AG04449 (cell line): ENCODE results near the gene PIEZO2.
A peak's percentile ranks its signal among the peaks of the same experiment; 100 is the strongest.

Experiments
- CTCF ChIA-PET: fragments of 350-600 bp; formaldehyde crosslinking; extraction: SDS; loops from one replicate; lab custom pipeline; 2021; ENCODE audit warnings: antibody characterized with exemption; lab: Yijun Ruan, JAX
- POLR2A ChIA-PET: fragments of 400-600, 350-600 bp; formaldehyde crosslinking; extraction: SDS; loops from one replicate; lab custom pipeline; 2020; ENCODE audit warnings: antibody characterized with exemption, inconsistent platforms; lab: Yijun Ruan, JAX
- DNase-seq: peaks from one replicate; pipeline ENCODE4 v3.0.0-alpha.2; 2010; ENCODE audit warnings: low read depth, low spot score
- H3K4me3 ChIP-seq: 2 replicates; pipeline ENCODE4 v1.5.1; 2011; ENCODE audit warnings: low read depth, mild to moderate bottlenecking, control low read depth, low read length
- TF ChIP-seq, protein P1 (sequence below): IDR thresholded peaks from one replicate; pipeline ENCODE4 v1.5.1; 2011; ENCODE audit warnings: mild to moderate bottlenecking, moderate library complexity, low read length, control low read depth, inconsistent platforms; ENCODE audit not compliant: insufficient read depth; ENCODE audit errors: missing control alignments

Gene PIEZO2

DNA sequence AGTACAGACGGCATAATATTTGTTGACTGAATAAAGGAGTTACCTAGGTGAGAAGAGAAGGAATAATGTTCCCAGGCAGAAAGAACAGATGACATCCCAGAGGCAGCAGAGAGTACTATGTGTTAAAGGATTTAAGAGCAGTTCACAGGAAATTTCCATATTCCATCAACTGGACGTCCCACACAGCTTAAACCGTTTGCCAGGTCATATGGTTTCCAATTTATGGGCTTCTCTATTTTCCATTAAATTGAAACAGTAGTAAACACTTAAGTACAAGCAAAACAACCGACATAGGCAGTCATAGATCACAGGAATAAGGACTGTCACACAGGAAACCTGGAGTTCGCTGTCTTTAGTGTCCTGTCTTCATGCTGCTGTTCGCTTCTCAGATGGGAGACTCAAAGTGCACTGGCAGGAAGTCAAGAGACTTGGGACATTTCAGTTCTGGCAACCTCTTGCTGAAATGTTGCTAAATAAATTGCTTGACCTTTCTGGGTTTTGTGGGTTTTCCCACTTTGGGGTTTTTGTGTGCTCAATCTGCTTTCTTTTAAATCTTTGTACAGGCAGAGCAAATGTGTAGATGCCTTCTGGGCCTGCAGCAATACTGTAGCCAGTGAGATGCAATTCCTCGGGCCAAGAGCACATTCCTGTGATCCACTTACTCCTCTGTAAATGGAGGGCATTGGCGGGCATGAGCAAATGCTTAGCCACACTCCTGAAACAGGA is 5.8 kb upstream of the PIEZO2 start:
- no peak for DNase-seq

DNA sequence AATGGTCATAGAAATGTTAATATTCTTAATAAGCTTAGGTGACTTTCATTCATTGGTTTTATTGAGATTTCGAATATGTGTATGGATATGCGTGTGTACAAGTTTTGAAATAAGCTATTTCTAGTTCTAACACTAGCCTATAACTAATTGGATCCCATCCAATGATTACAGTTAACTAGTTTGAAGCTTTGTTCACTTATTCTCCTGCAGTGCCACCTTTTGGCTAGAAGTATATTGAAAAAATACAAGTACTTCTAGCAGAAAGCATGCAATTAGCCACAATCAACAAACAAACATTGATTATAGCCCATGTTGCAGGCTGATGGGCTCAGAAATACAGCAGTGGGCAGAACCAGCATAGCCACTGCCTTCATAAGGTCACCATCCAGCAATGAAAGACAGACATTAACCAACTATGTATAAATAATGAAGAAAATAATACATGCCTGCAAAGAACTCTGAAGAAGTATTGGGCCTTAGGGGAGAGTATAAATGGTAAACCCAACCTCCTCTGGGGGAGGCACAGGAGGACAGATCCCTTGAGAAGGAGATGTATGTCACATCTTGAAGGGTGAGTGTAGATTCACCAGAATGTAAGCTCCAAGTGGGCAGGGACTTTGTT is 5.1 kb upstream of the PIEZO2 start:
- no peak overlapping the region for H3K4me3 ChIP-seq
- ChIA-PET CTCF (interaction anchor here (0.6 to 7.3 kb wide), 38 partner anchors 8 to 1184 kb away, joined by 3 to 104 read pairs (median 4); no protein-coding TSS in a partner anchor), POLR2A (no interaction called here)
- TF ChIP-seq, protein P1, sequence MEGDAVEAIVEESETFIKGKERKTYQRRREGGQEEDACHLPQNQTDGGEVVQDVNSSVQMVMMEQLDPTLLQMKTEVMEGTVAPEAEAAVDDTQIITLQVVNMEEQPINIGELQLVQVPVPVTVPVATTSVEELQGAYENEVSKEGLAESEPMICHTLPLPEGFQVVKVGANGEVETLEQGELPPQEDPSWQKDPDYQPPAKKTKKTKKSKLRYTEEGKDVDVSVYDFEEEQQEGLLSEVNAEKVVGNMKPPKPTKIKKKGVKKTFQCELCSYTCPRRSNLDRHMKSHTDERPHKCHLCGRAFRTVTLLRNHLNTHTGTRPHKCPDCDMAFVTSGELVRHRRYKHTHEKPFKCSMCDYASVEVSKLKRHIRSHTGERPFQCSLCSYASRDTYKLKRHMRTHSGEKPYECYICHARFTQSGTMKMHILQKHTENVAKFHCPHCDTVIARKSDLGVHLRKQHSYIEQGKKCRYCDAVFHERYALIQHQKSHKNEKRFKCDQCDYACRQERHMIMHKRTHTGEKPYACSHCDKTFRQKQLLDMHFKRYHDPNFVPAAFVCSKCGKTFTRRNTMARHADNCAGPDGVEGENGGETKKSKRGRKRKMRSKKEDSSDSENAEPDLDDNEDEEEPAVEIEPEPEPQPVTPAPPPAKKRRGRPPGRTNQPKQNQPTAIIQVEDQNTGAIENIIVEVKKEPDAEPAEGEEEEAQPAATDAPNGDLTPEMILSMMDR: peak; percentile 28
- no peak for DNase-seq

More for the DNA sequence above, 5.8 kb upstream of the PIEZO2 start:
- TF ChIP-seq, protein P1: no peak
- POLR2A ChIA-PET: no interaction called here
- no peak overlapping the region for H3K4me3 ChIP-seq
- CTCF ChIA-PET: interaction anchor here (0.6 to 7.3 kb wide), 25 partner anchors 8 to 1184 kb away, joined by 3 to 104 read pairs (median 5); no protein-coding TSS in a partner anchor

DNA sequence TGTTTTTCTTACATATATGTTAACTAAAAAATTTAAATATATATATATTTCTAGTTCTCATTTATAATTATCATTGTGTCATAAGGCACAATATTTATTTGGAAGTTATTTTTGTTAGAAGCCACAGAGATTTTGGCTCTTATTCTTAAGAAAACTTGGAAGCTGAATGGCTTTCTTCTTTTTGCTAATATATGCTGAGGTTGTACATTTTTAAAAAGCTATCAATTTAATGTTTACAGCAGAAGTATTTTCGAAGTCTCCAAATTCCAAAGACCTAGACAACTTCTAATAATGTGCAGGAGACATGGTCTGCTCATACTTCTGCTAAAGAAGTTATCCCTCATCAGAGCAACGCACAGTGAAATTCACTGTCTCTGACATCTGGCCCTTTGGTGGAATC is 3.7 kb upstream of the PIEZO2 start:
- CTCF ChIA-PET: interaction anchor here (0.8 to 7.3 kb wide), 7 partner anchors 31 to 400 kb away, joined by 3 to 104 read pairs (median 3); no protein-coding TSS in a partner anchor
- POLR2A ChIA-PET: no interaction called here
- H3K4me3 ChIP-seq: no peak overlapping the region
- DNase-seq: no peak
- TF ChIP-seq, protein P1: no peak

DNA sequence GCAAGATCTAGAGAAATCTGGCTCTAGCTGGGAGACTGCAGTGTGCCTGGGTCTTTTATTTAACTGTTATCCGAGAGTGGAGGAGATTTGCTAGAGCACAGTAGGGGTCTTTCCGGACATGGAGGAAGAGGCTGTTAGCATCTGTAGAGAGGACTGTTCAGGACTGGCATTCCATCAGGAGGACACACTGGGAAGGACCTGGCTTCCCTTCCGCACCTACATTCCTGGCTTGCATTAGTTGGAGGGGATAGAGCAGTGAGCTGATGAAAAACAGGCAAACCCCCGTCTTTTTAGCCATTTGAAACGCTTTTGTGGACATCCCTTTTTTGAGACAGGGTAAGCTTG is 874 bp upstream of the PIEZO2 start:
- no peak overlapping the region for H3K4me3 ChIP-seq
- no peak for DNase-seq

DNA sequence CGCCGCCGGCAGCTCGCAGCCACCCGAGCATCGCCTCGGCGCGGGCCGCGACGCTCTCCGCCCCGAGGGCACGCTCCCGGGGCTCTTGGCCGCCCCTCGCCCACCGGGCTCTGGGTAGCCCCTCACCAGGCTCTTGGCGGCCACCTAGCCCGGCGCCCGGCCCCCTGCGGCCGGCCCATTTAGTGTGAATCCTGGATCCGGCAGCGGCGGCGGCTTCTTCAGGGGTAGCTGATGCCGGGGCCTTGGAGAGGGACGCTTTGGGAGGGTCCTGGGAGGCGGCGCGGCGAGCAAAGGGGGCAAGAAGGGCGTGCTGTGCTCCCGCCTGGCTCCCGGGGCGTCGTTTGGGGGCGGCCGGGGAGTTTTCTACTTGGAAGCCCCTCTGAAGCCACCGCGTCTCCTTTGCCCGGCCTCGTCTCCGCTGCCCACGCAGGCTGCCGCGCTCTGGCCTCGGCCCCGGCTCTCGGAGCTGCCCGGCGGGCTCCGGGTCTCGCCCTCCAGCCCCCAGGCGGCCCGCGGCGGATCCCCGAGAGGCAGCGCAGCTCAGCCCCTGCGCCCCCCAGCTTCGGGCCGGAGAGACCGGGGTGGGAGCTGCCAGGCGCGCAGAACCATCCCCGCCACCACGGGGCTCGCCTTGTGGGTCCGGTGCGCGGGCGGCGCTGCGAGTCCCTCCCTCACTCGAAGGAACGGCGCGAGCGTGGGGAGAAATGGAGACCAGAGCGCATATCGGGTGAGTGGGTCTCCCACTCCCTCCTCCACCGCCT is 509 bp downstream of the PIEZO2 start:
- peak overlapping the region; percentile 57 for H3K4me3 ChIP-seq

More for the DNA sequence above, 874 bp upstream of the PIEZO2 start:
- CTCF ChIA-PET: interaction anchor here (0.8 to 2.8 kb wide), 4 partner anchors 9 to 403 kb away, joined by 3 to 13 read pairs (median 8); no protein-coding TSS in a partner anchor
- TF ChIP-seq, protein P1: no peak
- POLR2A ChIA-PET: no interaction called here

More for the DNA sequence above, 509 bp downstream of the PIEZO2 start:
- ChIA-PET CTCF (interaction anchor here (2.8 kb wide), 1 partner anchor 404 kb away, joined by 11 read pairs; no protein-coding TSS in a partner anchor), POLR2A (no interaction called here)
- TF ChIP-seq, protein P1: no peak
- no peak for DNase-seq
